Epithelial cell of proximal tubule (primary cell): ENCODE results near the gene C16orf90. TPM values are rescaled to one million over a fixed set of nuclear protein-coding genes. Genes with fewer than 3 reads are reported as not detected.
"Not testable (repeated sequence)": the region's sequence is repeated elsewhere in the genome, so short reads cannot be mapped to it uniquely, and the experiment has no call there.

Source experiments
- DNase-seq: peaks from one replicate; pipeline ENCODE4 v3.0.0-alpha.2; 2011; ENCODE audit warnings: low read depth
- H3K4me3 ChIP-seq: 2 replicates; pipeline ENCODE4 v1.5.1; 2011; ENCODE audit warnings: low read depth, mild to moderate bottlenecking, low read length
- CTCF ChIP-seq: conservative IDR thresholded peaks from 2 replicates; pipeline ENCODE4 v1.5.1; 2012; ENCODE audit warnings: low read depth, mild to moderate bottlenecking, low read length
- total RNA-seq: library from RNA; depleted of rRNA; stranded (reverse); fragments of >200 nt; gene quantifications from 2 replicates; pipeline ENCODE4 v1.2.3, GENCODE V29; 2015

Gene C16orf90
- total RNA-seq, 1 donor from 2014 or later = not detected

GRCh38 chr16:3479654-3480216, 15.6 kb downstream of the C16orf90 start:
- no peak for DNase-seq
- no peak for TF ChIP-seq CTCF
- no peak overlapping the region for H3K4me3 ChIP-seq

GRCh38 chr16:3478242-3478925, 16.9 kb downstream of the C16orf90 start:
- DNase-seq = no peak
- H3K4me3 ChIP-seq = no peak overlapping the region
- TF ChIP-seq CTCF = no peak

- TF ChIP-seq CTCF = no peak
- no peak for DNase-seq
- no peak overlapping the region for H3K4me3 ChIP-seq
Measured at GRCh38 chr16:3476409-3476808, 18.9 kb downstream of the C16orf90 start.

- no peak for DNase-seq
- TF ChIP-seq CTCF = no peak
- H3K4me3 ChIP-seq = no peak overlapping the region
Measured at GRCh38 chr16:3475604-3476375, 19.5 kb downstream of the C16orf90 start.

- DNase-seq, H3K4me3 ChIP-seq: not testable (repeated sequence)
Measured at GRCh38 chr16:3474870-3475269, 20.4 kb downstream of the C16orf90 start.

GRCh38 chr16:3474136-3474779, 21.0 kb downstream of the C16orf90 start:
- H3K4me3 ChIP-seq = no peak overlapping the region
- DNase-seq = no peak
- TF ChIP-seq CTCF = no peak

GRCh38 chr16:3473596-3473943, 21.7 kb downstream of the C16orf90 start:
- DNase-seq, H3K4me3 ChIP-seq: not testable (repeated sequence)
